Mesenchymal stem cell (in vitro differentiated cells and primary cell): Measurements from ENCODE around the gene ZNF217.

Experiments
- DNase-seq: peaks from one replicate; pipeline ENCODE4 v3.0.0-alpha.2; 2013
- H2AFZ ChIP-seq: one replicate; pipeline ENCODE4 v1.6.1; 2013; ENCODE audit warnings: low read depth, mild to moderate bottlenecking, control low read depth, inconsistent platforms, low read length, moderate library complexity
- H2AK5ac ChIP-seq: 2 replicates; pipeline ENCODE4 v1.6.1; 2013; ENCODE audit warnings: low read length, moderate library complexity, mild to moderate bottlenecking, inconsistent platforms; ENCODE audit not compliant: severe bottlenecking
- H2BK120ac ChIP-seq: one replicate; pipeline ENCODE4 v1.6.1; 2013; ENCODE audit warnings: low read depth, mild to moderate bottlenecking, inconsistent platforms, low read length, moderate library complexity
- H2BK12ac ChIP-seq, 2 experiments: one replicate each; pipeline ENCODE4 v1.6.1; 2013; ENCODE audit warnings: inconsistent platforms in 2 of 2, low read length in 2 of 2, mild to moderate bottlenecking in 2 of 2, moderate library complexity in 2 of 2, control low read depth in 1 of 2
- H2BK15ac ChIP-seq: one replicate; pipeline ENCODE4 v1.6.1; 2013; ENCODE audit warnings: mild to moderate bottlenecking, low read depth, inconsistent platforms; ENCODE audit not compliant: poor library complexity, severe bottlenecking
- H2BK5ac ChIP-seq: 2 replicates; pipeline ENCODE4 v1.6.1; 2013; ENCODE audit warnings: low read depth, mild to moderate bottlenecking, low read length, control low read depth, inconsistent platforms; ENCODE audit not compliant: poor library complexity, severe bottlenecking
- H3K14ac ChIP-seq, 2 experiments: one replicate each; pipeline ENCODE4 v1.6.1; 2013; ENCODE audit warnings: inconsistent platforms in 2 of 2, low read length in 2 of 2, control low read depth in 1 of 2, mild to moderate bottlenecking in 1 of 2, moderate library complexity in 1 of 2
- H3K18ac ChIP-seq, 2 experiments: one replicate each; pipeline ENCODE4 v1.6.1; 2013; ENCODE audit warnings: inconsistent platforms in 2 of 2, low read length in 2 of 2, control low read depth in 1 of 2, low read depth in 1 of 2, mild to moderate bottlenecking in 1 of 2
- H3K23ac ChIP-seq, 2 experiments: one replicate each; pipeline ENCODE4 v1.6.1; 2013; ENCODE audit warnings: inconsistent platforms in 2 of 2, low read length in 2 of 2, mild to moderate bottlenecking in 2 of 2, moderate library complexity in 2 of 2, control low read depth in 1 of 2
- H3K27ac ChIP-seq: 2 replicates; pipeline ENCODE4 v1.5.1; 2013; ENCODE audit warnings: mild to moderate bottlenecking, moderate library complexity, low read length, control low read depth, inconsistent platforms; ENCODE audit not compliant: poor library complexity, severe bottlenecking
- H3K27me3 ChIP-seq, 2 experiments: 2 replicates each; pipeline versions ENCODE4 v1.6.1 to v1.7.0; 2013; ENCODE audit warnings: low read length in 2 of 2, mild to moderate bottlenecking in 2 of 2, moderate library complexity in 2 of 2, control low read depth in 1 of 2, inconsistent platforms in 1 of 2; ENCODE audit not compliant: control insufficient read depth in 1 of 2, insufficient read depth in 1 of 2
- H3K36me3 ChIP-seq, 2 experiments: 2 replicates each; pipeline versions ENCODE4 v1.6.1 to v1.7.0; 2013; ENCODE audit warnings: low read length in 2 of 2, control low read depth in 1 of 2, inconsistent platforms in 1 of 2, low read depth in 1 of 2, mild to moderate bottlenecking in 1 of 2; ENCODE audit not compliant: insufficient read depth in 2 of 2, control insufficient read depth in 1 of 2
- H3K4ac ChIP-seq, 2 experiments: one replicate each; pipeline ENCODE4 v1.6.1; 2013; ENCODE audit warnings: inconsistent platforms in 2 of 2, low read length in 2 of 2, mild to moderate bottlenecking in 2 of 2, moderate library complexity in 2 of 2, control low read depth in 1 of 2, low read depth in 1 of 2
- H3K4me1 ChIP-seq: 2 replicates; pipeline ENCODE4 v1.6.1; 2013; ENCODE audit warnings: low read depth, low read length, control low read depth; ENCODE audit not compliant: control insufficient read depth, insufficient read depth
- H3K4me2 ChIP-seq: 2 replicates; pipeline ENCODE4 v1.6.1; 2013; ENCODE audit warnings: low read length, mild to moderate bottlenecking, inconsistent platforms; ENCODE audit not compliant: poor library complexity, severe bottlenecking
- H3K4me3 ChIP-seq, 2 experiments: 2 replicates each; pipeline versions ENCODE4 v1.5.1 to v1.7.0; 2013; ENCODE audit warnings: low read length in 2 of 2, mild to moderate bottlenecking in 2 of 2, control low read depth in 1 of 2, low read depth in 1 of 2; ENCODE audit not compliant: insufficient read depth in 1 of 2
- H3K79me1 ChIP-seq: replicated peaks from 2 replicates; pipeline ENCODE4 v1.6.1; 2013; ENCODE audit warnings: mild to moderate bottlenecking, control low read depth, low read length, inconsistent platforms; ENCODE audit not compliant: poor library complexity, severe bottlenecking
- H3K9ac ChIP-seq: 2 replicates; pipeline ENCODE4 v1.7.0; 2013; ENCODE audit warnings: mild to moderate bottlenecking, low read length, moderate library complexity
- H3K9me3 ChIP-seq: 2 replicates; pipeline ENCODE4 v1.7.0; 2013; ENCODE audit warnings: mild to moderate bottlenecking, low read length; ENCODE audit not compliant: control insufficient read depth
- H4K8ac ChIP-seq: one replicate; pipeline ENCODE4 v1.6.1; 2013; ENCODE audit warnings: inconsistent platforms, mild to moderate bottlenecking, low read length, moderate library complexity
- H4K91ac ChIP-seq: one replicate; pipeline ENCODE4 v1.6.1; 2013; ENCODE audit warnings: mild to moderate bottlenecking, low read length, inconsistent platforms
- WGBS: methylation state at CpG from one replicate; pipeline ENCODE4 v1.1.7; 2013; ENCODE audit warnings: mixed read lengths; 5-methylcytosine and 5-hydroxymethylcytosine counted together

Gene ZNF217

DNA sequence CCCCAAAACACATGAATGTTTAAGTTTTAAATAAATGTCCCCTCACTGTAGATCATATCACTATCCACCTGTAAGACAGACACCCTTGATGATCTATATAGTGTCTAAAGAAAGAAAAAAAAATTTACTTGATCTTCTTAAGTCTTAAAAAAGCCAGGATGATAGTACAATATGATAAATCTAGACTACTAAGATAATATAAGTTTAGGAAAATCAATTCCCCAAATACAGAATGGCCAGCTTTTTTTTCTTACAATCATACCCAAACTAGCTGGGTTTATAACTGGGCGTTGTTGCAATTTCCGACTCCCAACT is 14.4 kb downstream of the ZNF217 start:
- Histone ChIP-seq H3K36me3 (peaks cover 49 to 83% of the 10 kb centered on the region in 2 experiments), H3K18ac (no peak overlapping the region), H4K8ac (no peak overlapping the region), H4K91ac (no peak overlapping the region), H3K23ac (no peak overlapping the region), H3K4me3 (peak overlapping the region in 1 of 2 experiments; percentile 63), H2BK120ac (no peak overlapping the region), H3K4ac (no peak overlapping the region), H2AK5ac (no peak overlapping the region), H3K4me1 (peaks cover 2% of the 10 kb centered on the region), H3K4me2 (no peak overlapping the region), H2AFZ (no peak overlapping the region), H2BK12ac (no peak overlapping the region), H3K9ac (peak overlapping the region; percentile 81), H3K9me3 (no peaks in the 10 kb centered on the region), H3K14ac (no peak overlapping the region), H3K27me3 (no peaks in the 10 kb centered on the region), H3K27ac (no peak overlapping the region), H3K79me1 (peaks cover 17% of the 10 kb centered on the region), H2BK5ac (no peak overlapping the region), H2BK15ac (no peak overlapping the region)
- WGBS: 0% methylated on average over 2 of the region's 2 CpGs
- DNase-seq: no peak

DNA sequence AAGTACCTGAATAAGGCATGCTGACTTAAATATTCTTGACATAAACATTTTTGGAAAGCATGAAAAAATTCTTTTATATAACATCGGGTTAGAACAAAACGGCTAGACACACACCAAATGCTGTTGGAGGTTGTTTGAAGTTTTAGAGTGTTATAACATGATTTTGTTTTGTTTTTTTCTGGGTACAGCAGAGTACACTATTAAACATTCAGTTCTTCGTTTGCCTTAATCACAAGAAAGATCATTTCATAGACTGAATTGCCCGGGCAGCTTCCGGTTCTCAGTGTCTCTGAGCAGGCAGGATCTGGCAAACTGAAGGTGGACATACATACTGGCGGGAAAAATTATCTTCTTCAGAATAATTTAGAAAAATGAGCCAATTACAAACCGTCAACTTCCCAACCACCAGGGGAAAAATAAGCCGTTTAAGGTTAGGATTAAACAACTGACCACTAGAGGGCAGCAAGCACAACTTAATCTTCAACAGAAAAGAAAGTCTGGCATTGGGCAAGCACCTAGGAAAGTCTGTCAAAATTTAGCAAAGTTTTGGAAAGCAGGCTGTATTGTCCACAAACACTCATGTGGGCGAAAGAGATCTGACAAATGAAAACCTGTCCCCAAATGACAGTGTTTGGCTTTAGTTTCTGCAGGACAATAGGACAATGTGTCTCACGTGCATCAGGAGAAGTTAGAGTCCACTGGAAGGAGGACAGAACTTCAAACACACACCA is 15.0 kb downstream of the ZNF217 start:
- Histone ChIP-seq H2BK15ac (no peak overlapping the region), H3K4me3 (peak overlapping the region in 1 of 2 experiments; percentile 63), H3K4me1 (peaks cover 2% of the 10 kb centered on the region), H3K9me3 (no peaks in the 10 kb centered on the region), H3K18ac (no peak overlapping the region), H4K91ac (no peak overlapping the region), H3K14ac (no peak overlapping the region), H3K36me3 (peaks cover 54 to 88% of the 10 kb centered on the region in 2 experiments), H3K23ac (no peak overlapping the region), H4K8ac (no peak overlapping the region), H3K27ac (no peak overlapping the region), H2BK5ac (no peak overlapping the region), H2AK5ac (no peak overlapping the region), H3K4ac (no peak overlapping the region), H2AFZ (no peak overlapping the region), H3K4me2 (no peak overlapping the region), H2BK120ac (no peak overlapping the region), H3K79me1 (peaks cover 18% of the 10 kb centered on the region), H3K9ac (peak overlapping the region; percentile 81), H3K27me3 (no peaks in the 10 kb centered on the region), H2BK12ac (no peak overlapping the region)
- DNase-seq: peak; percentile 89
- 28% methylated on average over 5 of the region's 10 CpGs for WGBS

DNA sequence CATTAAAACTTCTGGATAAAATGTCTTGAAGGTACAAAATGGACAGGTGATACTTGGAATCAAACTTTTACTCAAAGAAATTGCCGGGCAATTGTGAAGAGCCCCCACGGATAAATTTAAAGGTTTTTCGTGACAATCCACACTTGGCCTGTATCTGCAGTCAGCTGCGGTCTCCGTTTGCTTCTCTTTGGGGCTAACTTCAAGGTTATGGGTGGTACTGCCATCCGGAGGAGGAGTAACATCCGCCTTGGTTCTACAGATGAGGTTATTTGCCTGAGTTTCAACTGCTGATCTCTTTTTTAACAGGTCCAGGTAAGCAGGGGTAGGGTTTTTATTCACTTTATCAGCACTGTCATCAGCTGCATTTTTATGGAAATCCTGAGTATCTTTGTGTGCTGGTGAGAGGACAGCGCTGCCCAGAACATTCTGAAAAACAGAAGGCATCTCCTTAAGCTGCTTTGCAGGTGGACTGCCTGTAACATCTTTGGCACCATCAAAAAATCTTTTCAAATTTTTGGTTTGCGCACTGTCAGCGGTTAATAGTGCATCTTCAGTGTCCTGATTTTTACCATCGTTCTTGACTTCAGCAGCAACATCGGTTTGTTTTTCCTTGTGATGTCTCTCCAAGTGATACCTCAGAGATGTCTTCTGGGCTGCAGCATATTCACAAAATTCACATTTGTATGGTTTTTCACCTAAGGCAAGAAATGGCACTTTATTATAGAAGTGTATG is 16.9 kb downstream of the ZNF217 start:
- 97% methylated on average over 12 of the region's 12 CpGs for WGBS

DNA sequence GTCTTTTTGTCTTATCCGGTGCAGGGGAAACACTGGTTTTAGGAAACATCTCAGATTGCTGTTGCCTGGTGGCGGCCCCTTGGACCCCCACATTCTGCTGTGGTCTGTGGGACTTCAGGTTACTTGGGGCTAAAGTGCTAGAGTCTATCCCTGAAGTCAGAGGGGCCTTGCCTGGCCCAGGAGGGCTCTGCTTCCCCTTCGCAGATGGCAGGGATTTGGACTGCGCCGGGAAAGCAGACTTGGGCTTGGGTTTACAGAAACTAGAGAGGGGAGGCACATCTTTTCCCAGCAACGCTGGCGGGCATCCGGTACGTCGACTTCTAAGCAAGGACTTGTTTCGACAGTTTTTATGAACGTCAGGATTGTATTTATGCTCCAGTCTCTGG is 17.5 kb downstream of the ZNF217 start:
- no peak overlapping the region for H2BK5ac ChIP-seq
- no peak overlapping the region for H3K4ac ChIP-seq
- peaks cover 20% of the 10 kb centered on the region for H3K79me1 ChIP-seq
- no peak overlapping the region for H2AFZ ChIP-seq
- DNase-seq: no peak
- no peaks in the 10 kb centered on the region for H3K27me3 ChIP-seq
- no peak overlapping the region for H3K4me2 ChIP-seq
- H3K14ac ChIP-seq: no peak overlapping the region
- no peak overlapping the region for H3K27ac ChIP-seq
- no peak overlapping the region for H4K8ac ChIP-seq
- H2BK120ac ChIP-seq: no peak overlapping the region
- no peak overlapping the region for H2BK15ac ChIP-seq
- peaks cover 53 to 96% of the 10 kb centered on the region in 2 experiments for H3K36me3 ChIP-seq
- H3K23ac ChIP-seq: no peak overlapping the region
- H3K9me3 ChIP-seq: no peaks in the 10 kb centered on the region
- no peak overlapping the region for H4K91ac ChIP-seq
- H3K4me1 ChIP-seq: peaks cover 2% of the 10 kb centered on the region
- no peak overlapping the region for H3K18ac ChIP-seq
- no peak overlapping the region for H2BK12ac ChIP-seq
- 93% methylated on average over 12 of the region's 12 CpGs for WGBS
- no peak overlapping the region for H3K4me3 ChIP-seq
- H2AK5ac ChIP-seq: no peak overlapping the region
- H3K9ac ChIP-seq: no peak overlapping the region

More for the DNA sequence above, 16.9 kb downstream of the ZNF217 start:
- Histone ChIP-seq H2BK12ac (no peak overlapping the region), H3K18ac (no peak overlapping the region), H4K91ac (no peak overlapping the region), H2AFZ (no peak overlapping the region), H3K9ac (peak overlapping the region; percentile 81), H3K27ac (no peak overlapping the region), H3K14ac (no peak overlapping the region), H2BK5ac (no peak overlapping the region), H3K23ac (no peak overlapping the region), H4K8ac (no peak overlapping the region), H3K36me3 (peaks cover 56 to 96% of the 10 kb centered on the region in 2 experiments), H3K4me1 (peaks cover 2% of the 10 kb centered on the region), H3K4ac (no peak overlapping the region), H3K4me2 (no peak overlapping the region), H3K9me3 (no peaks in the 10 kb centered on the region), H2BK15ac (no peak overlapping the region), H3K27me3 (no peaks in the 10 kb centered on the region), H2BK120ac (no peak overlapping the region), H3K4me3 (no peak overlapping the region), H2AK5ac (no peak overlapping the region), H3K79me1 (peaks cover 20% of the 10 kb centered on the region)
- no peak for DNase-seq
